Choroid plexus epithelial cell (primary cell): Measurements from ENCODE around the gene KCNJ10.
"Not testable (repeated sequence)": the region's sequence is repeated elsewhere in the genome, so short reads cannot be mapped to it uniquely, and the experiment has no call there.

ENCODE experiments used
- DNase-seq: peaks from one replicate; pipeline ENCODE4 v3.0.0-alpha.2; 2010; ENCODE audit warnings: low read depth
- H3K4me3 ChIP-seq: 2 replicates; pipeline ENCODE4 v1.5.1; 2011; ENCODE audit warnings: low read depth, mild to moderate bottlenecking, control low read depth, low read length, moderate library complexity
- CTCF ChIP-seq: conservative IDR thresholded peaks from 2 replicates; pipeline ENCODE4 v1.5.1; 2011; ENCODE audit warnings: low read depth, mild to moderate bottlenecking, control low read depth, inconsistent platforms, low read length, moderate library complexity

KCNJ10 gene

DNA sequence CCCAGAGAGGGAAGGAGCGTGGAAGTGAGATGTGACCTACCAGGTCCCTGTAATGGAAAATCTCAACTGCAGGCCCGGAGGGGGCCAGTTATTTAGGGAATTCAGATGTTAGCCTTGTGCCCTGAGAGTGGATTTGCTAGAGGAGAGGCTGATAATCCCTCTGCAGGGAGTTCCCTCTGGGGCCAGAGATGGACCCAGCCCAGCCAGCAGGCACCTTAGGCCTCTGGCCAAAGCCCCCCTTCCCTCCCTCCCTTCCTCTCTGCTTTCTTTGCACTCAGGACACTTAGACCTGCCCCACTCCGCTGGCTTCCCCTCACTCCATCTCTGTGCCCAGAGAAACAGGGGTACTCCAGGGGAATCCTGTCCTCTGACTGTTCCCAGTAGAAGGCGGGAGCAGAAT is 44.1 kb upstream of the KCNJ10 start:
- TF ChIP-seq CTCF, result no peak
- no peak for DNase-seq
- no peak overlapping the region for H3K4me3 ChIP-seq

- no peak for DNase-seq
- no peak overlapping the region for H3K4me3 ChIP-seq
- TF ChIP-seq CTCF, result peak; percentile 9
These were observed 43.4 kb upstream of the KCNJ10 start for GRCh38 chr1:160113407-160113806.

- H3K4me3 ChIP-seq, result no peak overlapping the region
- DNase-seq, result peak; percentile 56
- no peak for TF ChIP-seq CTCF
These were observed 42.4 kb upstream of the KCNJ10 start for GRCh38 chr1:160112357-160112756.

- not testable (repeated sequence) for H3K4me3 ChIP-seq, DNase-seq
These were observed 41.5 kb upstream of the KCNJ10 start for GRCh38 chr1:160111462-160111861.

GRCh38 chr1:160109686-160110085 is 39.7 kb upstream of the KCNJ10 start:
- DNase-seq, result no peak
- no peak overlapping the region for H3K4me3 ChIP-seq
- no peak for TF ChIP-seq CTCF

GRCh38 chr1:160108888-160109662 is 39.1 kb upstream of the KCNJ10 start:
- no peak overlapping the region for H3K4me3 ChIP-seq
- TF ChIP-seq CTCF, result peak; percentile 74
- peak; percentile 89 for DNase-seq

GRCh38 chr1:160107512-160107911 is 37.6 kb upstream of the KCNJ10 start:
- no peak for DNase-seq
- TF ChIP-seq CTCF, result no peak
- no peak overlapping the region for H3K4me3 ChIP-seq
